Liver (tissue), 3 donors: Measurements from ENCODE around the gene SAFB.

Experiments used
- ATF3 ChIP-seq: IDR thresholded peaks from 2 replicates; pipeline ENCODE4 v1.6.1; 2016; ENCODE audit warnings: antibody characterized with exemption
- EGR1 ChIP-seq, 2 donors: IDR thresholded peaks; 2 replicates each; pipeline ENCODE4 v1.6.1; 2016 to 2018; ENCODE audit warnings: antibody characterized with exemption in 2 of 2, low read depth in 2 of 2
- GABPA ChIP-seq, 2 donors: IDR thresholded peaks in 1 of 2; conservative IDR thresholded peaks in 1 of 2; 2 replicates each; pipeline ENCODE4 v1.6.1; 2016; ENCODE audit warnings: antibody characterized with exemption in 2 of 2, mild to moderate bottlenecking in 1 of 2, moderate library complexity in 1 of 2
- JUND ChIP-seq, 2 donors: IDR thresholded peaks; 2 replicates each; pipeline ENCODE4 v1.6.1; 2016; ENCODE audit warnings: antibody characterized with exemption in 2 of 2
- RAD21 ChIP-seq, 2 donors: IDR thresholded peaks; 2 replicates each; pipeline ENCODE4 v1.6.1; 2016; ENCODE audit warnings: antibody characterized with exemption in 2 of 2, mild to moderate bottlenecking in 2 of 2
- REST ChIP-seq: IDR thresholded peaks from 2 replicates; pipeline ENCODE4 v1.6.1; 2016; ENCODE audit warnings: antibody characterized with exemption, mild to moderate bottlenecking
- RXRA ChIP-seq, 2 donors: IDR thresholded peaks; 2 replicates each; pipeline ENCODE4 v1.6.1; 2017 to 2018; ENCODE audit warnings: antibody characterized with exemption in 2 of 2, mild to moderate bottlenecking in 1 of 2
- SP1 ChIP-seq: IDR thresholded peaks from 2 replicates; pipeline ENCODE4 v1.6.1; 2018; ENCODE audit warnings: antibody characterized with exemption, mild to moderate bottlenecking
- TAF1 ChIP-seq: conservative IDR thresholded peaks from 2 replicates; pipeline ENCODE4 v1.6.1; 2016; ENCODE audit warnings: antibody characterized with exemption, mild to moderate bottlenecking
- YY1 ChIP-seq: IDR thresholded peaks from 2 replicates; pipeline ENCODE4 v1.6.1; 2016; ENCODE audit warnings: antibody characterized with exemption, mild to moderate bottlenecking
- TF ChIP-seq, protein P1 (sequence below): fragments of 150-350 bp; IDR thresholded peaks from 2 replicates; pipeline ENCODE4 v1.5.1; 2017; ENCODE audit warnings: improper control_type of control experiment, low read depth, low read length; ENCODE audit not compliant: missing input control
- TF ChIP-seq, protein P2 (sequence below): IDR thresholded peaks from 2 replicates; pipeline ENCODE4 v1.6.1; 2016; ENCODE audit warnings: antibody characterized with exemption
- donor health status: healthy.
- donor health status: healthy.

DNA sequence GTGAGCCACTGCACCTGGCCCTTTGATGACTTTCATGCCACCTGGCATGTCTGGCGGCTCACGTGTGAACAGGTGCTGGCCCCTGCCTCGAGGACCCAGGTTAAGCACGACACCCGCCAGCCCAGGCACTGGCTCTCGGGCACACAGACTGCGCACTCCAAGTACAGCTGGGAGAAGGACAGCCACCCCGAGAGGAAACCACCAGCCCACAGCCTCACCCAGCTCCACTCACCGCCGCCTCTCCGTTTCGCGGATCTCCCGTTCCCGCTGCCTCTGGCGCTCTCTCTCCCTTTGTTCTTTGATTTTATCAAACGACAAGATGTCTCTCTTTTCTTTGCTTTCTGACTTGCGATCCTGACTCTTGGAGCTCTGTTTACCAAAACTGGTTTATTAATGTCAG lies 27.8 kb upstream of the SAFB start:
- TF ChIP-seq, protein P1, sequence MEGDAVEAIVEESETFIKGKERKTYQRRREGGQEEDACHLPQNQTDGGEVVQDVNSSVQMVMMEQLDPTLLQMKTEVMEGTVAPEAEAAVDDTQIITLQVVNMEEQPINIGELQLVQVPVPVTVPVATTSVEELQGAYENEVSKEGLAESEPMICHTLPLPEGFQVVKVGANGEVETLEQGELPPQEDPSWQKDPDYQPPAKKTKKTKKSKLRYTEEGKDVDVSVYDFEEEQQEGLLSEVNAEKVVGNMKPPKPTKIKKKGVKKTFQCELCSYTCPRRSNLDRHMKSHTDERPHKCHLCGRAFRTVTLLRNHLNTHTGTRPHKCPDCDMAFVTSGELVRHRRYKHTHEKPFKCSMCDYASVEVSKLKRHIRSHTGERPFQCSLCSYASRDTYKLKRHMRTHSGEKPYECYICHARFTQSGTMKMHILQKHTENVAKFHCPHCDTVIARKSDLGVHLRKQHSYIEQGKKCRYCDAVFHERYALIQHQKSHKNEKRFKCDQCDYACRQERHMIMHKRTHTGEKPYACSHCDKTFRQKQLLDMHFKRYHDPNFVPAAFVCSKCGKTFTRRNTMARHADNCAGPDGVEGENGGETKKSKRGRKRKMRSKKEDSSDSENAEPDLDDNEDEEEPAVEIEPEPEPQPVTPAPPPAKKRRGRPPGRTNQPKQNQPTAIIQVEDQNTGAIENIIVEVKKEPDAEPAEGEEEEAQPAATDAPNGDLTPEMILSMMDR: no peak
- TF ChIP-seq YY1 (no peak), RAD21 (IDR thresholded peaks at IDR 0.05) (no peak), SP1 (no peak), TAF1 (no peak), REST (no peak), GABPA (IDR thresholded peaks at IDR 0.05 in 1 of 2, conservative IDR thresholded peaks at IDR 0.05 in 1 of 2) (no peak), ATF3 (no peak), RXRA (IDR thresholded peaks at IDR 0.05) (no peak), EGR1 (IDR thresholded peaks at IDR 0.05; ENCODE audit: low read depth in 2 of 2) (no peak), JUND (IDR thresholded peaks at IDR 0.05) (no peak)
- TF ChIP-seq, protein P2, sequence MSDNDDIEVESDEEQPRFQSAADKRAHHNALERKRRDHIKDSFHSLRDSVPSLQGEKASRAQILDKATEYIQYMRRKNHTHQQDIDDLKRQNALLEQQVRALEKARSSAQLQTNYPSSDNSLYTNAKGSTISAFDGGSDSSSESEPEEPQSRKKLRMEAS: no peak
